HEK293 (cell line): ENCODE data around the gene NOS1AP.

Source experiments
- CTCF ChIA-PET: fragments of 350-600 bp; formaldehyde crosslinking; extraction: SDS; loops from one replicate; lab custom pipeline; 2021; ENCODE audit warnings: antibody characterized with exemption; lab: Yijun Ruan, JAX
- POLR2A ChIA-PET: fragments of 300-600 bp; formaldehyde crosslinking; extraction: SDS; loops from one replicate; lab custom pipeline; 2020; ENCODE audit warnings: antibody characterized with exemption, inconsistent platforms; lab: Yijun Ruan, JAX
- H3K27ac ChIP-seq: fragments of 200-500 bp; sonication (Bioruptor generic); 2 replicates; pipeline ENCODE4 v1.5.1; 2014; ENCODE audit warnings: low read depth, low read length, control low read depth, inconsistent platforms; ENCODE audit errors: extremely low read depth
- H3K36me3 ChIP-seq, 2 experiments: fragments of 200-500 bp in 1 of 2; sonication (Bioruptor generic) in 1 of 2; 1 replicate in 1 of 2; 2 replicates in 1 of 2; pipeline ENCODE4 v1.5.1; 2014 to 2017; ENCODE audit warnings: inconsistent platforms in 2 of 2, low read length in 2 of 2; ENCODE audit not compliant: control insufficient read depth in 2 of 2, insufficient read depth in 1 of 2
- H3K4me1 ChIP-seq: fragments of 200-500 bp; sonication (Bioruptor generic); 2 replicates; pipeline ENCODE4 v1.5.1; 2014; ENCODE audit warnings: mild to moderate bottlenecking, low read length, inconsistent platforms; ENCODE audit not compliant: control insufficient read depth, insufficient read depth
- H3K4me3 ChIP-seq: 2 replicates; pipeline ENCODE4 v1.5.1; 2011; ENCODE audit warnings: low read depth, mild to moderate bottlenecking, control low read depth, low read length, moderate library complexity
- H3K9me3 ChIP-seq: fragments of 200-500 bp; sonication (Bioruptor generic); 2 replicates; pipeline ENCODE4 v1.5.1; 2014; ENCODE audit warnings: low read depth, low read length, inconsistent platforms; ENCODE audit not compliant: control insufficient read depth, insufficient read depth
- EGR2 ChIP-seq: fragments of 450-650 bp; formaldehyde crosslinking; IDR thresholded peaks from 2 replicates; pipeline ENCODE4 v1.5.1; 2016; ENCODE audit warnings: low read depth, missing biosample characterization, missing genetic modification characterization
- GLI2 ChIP-seq: fragments of 450-650 bp; formaldehyde crosslinking; IDR thresholded peaks from 2 replicates; pipeline ENCODE4; 2017; ENCODE audit warnings: missing biosample characterization, missing genetic modification characterization, low read depth, borderline replicate concordance
- HOXA7 ChIP-seq: sonication (generic); formaldehyde crosslinking; IDR thresholded peaks from 2 replicates; pipeline ENCODE4 v1.8.1; 2022; ENCODE audit warnings: missing genetic modification reagents, borderline replicate concordance
- KLF10 ChIP-seq: fragments of 450-650 bp; IDR thresholded peaks from 2 replicates; pipeline ENCODE4 v1.5.1; 2018; ENCODE audit warnings: missing biosample characterization, mild to moderate bottlenecking, missing genetic modification characterization
- KLF7 ChIP-seq: fragments of 450-650 bp; formaldehyde crosslinking; IDR thresholded peaks from 2 replicates; pipeline ENCODE4 v1.5.1; 2016; ENCODE audit warnings: missing biosample characterization, missing genetic modification characterization, borderline replicate concordance
- MYNN ChIP-seq: fragments of 450-650 bp; formaldehyde crosslinking; IDR thresholded peaks from 2 replicates; pipeline ENCODE4 v1.5.1; 2016; ENCODE audit warnings: missing biosample characterization, missing genetic modification characterization, borderline replicate concordance
- PRDM6 ChIP-seq: fragments of 450-650 bp; formaldehyde crosslinking; IDR thresholded peaks from 2 replicates; pipeline ENCODE4 v1.5.1; 2017; ENCODE audit warnings: missing biosample characterization, missing genetic modification characterization
- REST ChIP-seq: fragments of 450-650 bp; formaldehyde crosslinking; IDR thresholded peaks from 2 replicates; pipeline ENCODE4 v1.5.1; 2016; ENCODE audit warnings: missing biosample characterization, missing genetic modification characterization
- ZBTB10 ChIP-seq: fragments of 450-650 bp; formaldehyde crosslinking; IDR thresholded peaks from 2 replicates; pipeline ENCODE4 v1.5.1; 2016; ENCODE audit warnings: missing biosample characterization, missing genetic modification characterization
- ZFP37 ChIP-seq: fragments of 450-650 bp; formaldehyde crosslinking; IDR thresholded peaks from 2 replicates; pipeline ENCODE4 v1.5.1; 2016; ENCODE audit warnings: missing biosample characterization, missing genetic modification characterization
- ZFP41 ChIP-seq: fragments of 450-650 bp; formaldehyde crosslinking; IDR thresholded peaks from 2 replicates; pipeline ENCODE4 v1.5.1; 2016; ENCODE audit warnings: missing biosample characterization, missing genetic modification characterization, borderline replicate concordance
- ZNF112 ChIP-seq: fragments of 450-650 bp; formaldehyde crosslinking; IDR thresholded peaks from 2 replicates; pipeline ENCODE4 v1.5.0; 2017; ENCODE audit warnings: missing biosample characterization, missing genetic modification characterization
- ZNF132 ChIP-seq: fragments of 450-650 bp; formaldehyde crosslinking; IDR thresholded peaks from 2 replicates; pipeline ENCODE4 v1.5.1; 2017; ENCODE audit warnings: missing biosample characterization, missing genetic modification characterization, borderline replicate concordance
- ZNF148 ChIP-seq: fragments of 450-650 bp; formaldehyde crosslinking; IDR thresholded peaks from 2 replicates; pipeline ENCODE4 v1.5.0; 2017; ENCODE audit warnings: missing biosample characterization, missing genetic modification characterization, borderline replicate concordance
- ZNF174 ChIP-seq: fragments of 450-650 bp; formaldehyde crosslinking; IDR thresholded peaks from 2 replicates; pipeline ENCODE4 v1.5.0; 2017; ENCODE audit warnings: missing biosample characterization, mild to moderate bottlenecking, missing genetic modification characterization
- ZNF223 ChIP-seq: fragments of 450-650 bp; formaldehyde crosslinking; IDR thresholded peaks from 2 replicates; pipeline ENCODE4 v1.5.1; 2016; ENCODE audit warnings: missing biosample characterization, missing genetic modification characterization
- ZNF23 ChIP-seq: fragments of 450-650 bp; formaldehyde crosslinking; IDR thresholded peaks from 2 replicates; pipeline ENCODE4 v1.5.1; 2016; ENCODE audit warnings: missing biosample characterization, missing genetic modification characterization, borderline replicate concordance
- ZNF596 ChIP-seq: fragments of 450-650 bp; IDR thresholded peaks from 2 replicates; pipeline ENCODE4 v1.5.0; 2018; ENCODE audit warnings: missing biosample characterization, mild to moderate bottlenecking, missing genetic modification characterization, moderate library complexity
- ZNF624 ChIP-seq: fragments of 450-650 bp; formaldehyde crosslinking; IDR thresholded peaks from 2 replicates; pipeline ENCODE4 v1.5.1; 2017; ENCODE audit warnings: missing biosample characterization, missing genetic modification characterization
- ZNF645 ChIP-seq: fragments of 450-650 bp; formaldehyde crosslinking; IDR thresholded peaks from 2 replicates; pipeline ENCODE4; 2016; ENCODE audit warnings: missing biosample characterization, missing genetic modification characterization
- ZNF776 ChIP-seq: fragments of 450-650 bp; formaldehyde crosslinking; IDR thresholded peaks from 2 replicates; pipeline ENCODE4 v1.5.0; 2017; ENCODE audit warnings: missing biosample characterization, missing genetic modification characterization, borderline replicate concordance
- ZNF792 ChIP-seq: fragments of 450-650 bp; formaldehyde crosslinking; IDR thresholded peaks from 2 replicates; pipeline ENCODE4 v1.5.1; 2016; ENCODE audit warnings: missing biosample characterization, missing genetic modification characterization
- ZSCAN16 ChIP-seq: fragments of 450-650 bp; formaldehyde crosslinking; IDR thresholded peaks from 2 replicates; pipeline ENCODE4 v1.5.1; 2016; ENCODE audit warnings: missing biosample characterization, missing genetic modification characterization
- ZSCAN23 ChIP-seq: fragments of 450-650 bp; formaldehyde crosslinking; IDR thresholded peaks from 2 replicates; pipeline ENCODE4 v1.5.1; 2016; ENCODE audit warnings: missing biosample characterization, missing genetic modification characterization

NOS1AP gene

GRCh38 chr1:162059721-162060120, 9.8 kb upstream of the NOS1AP start:
- H3K27ac ChIP-seq: no peak overlapping the region
- H3K4me1 ChIP-seq: peaks cover 14% of the 10 kb centered on the region
- H3K4me3 ChIP-seq: no peak overlapping the region
- CTCF ChIA-PET: interaction anchor here (0.6 to 1.4 kb wide), 2 partner anchors 218 to 295 kb away, joined by 3 to 4 read pairs; no protein-coding TSS in a partner anchor
- TF ChIP-seq ZNF645 (tag by site-specific recombination): no peak
- no peak for TF ChIP-seq ZNF596 (tag by site-specific recombination)
- no peak for TF ChIP-seq ZNF148 (tag by site-specific recombination)
- TF ChIP-seq ZSCAN16 (tag by site-specific recombination): no peak
- TF ChIP-seq ZNF112 (tag by site-specific recombination): no peak
- no peak for TF ChIP-seq REST (tag by site-specific recombination)
- TF ChIP-seq ZNF132 (tag by site-specific recombination): no peak
- TF ChIP-seq KLF10 (tag by site-specific recombination): no peak
- no peak for TF ChIP-seq ZNF792 (tag by site-specific recombination)
- TF ChIP-seq ZNF776 (tag by site-specific recombination): no peak
- no peak for TF ChIP-seq ZNF624 (tag by site-specific recombination)
- no peak for TF ChIP-seq ZFP37
- no peak for TF ChIP-seq MYNN (tag by site-specific recombination)
- TF ChIP-seq ZNF23: no peak
- no peak for TF ChIP-seq ZSCAN23 (tag by site-specific recombination)
- H3K9me3 ChIP-seq: no peaks in the 10 kb centered on the region
- no peaks in the 10 kb centered on the region for H3K36me3 ChIP-seq
- POLR2A ChIA-PET: no interaction called here

- ChIA-PET CTCF (interaction anchor here (1.4 kb wide), 1 partner anchor 217 kb away, joined by 4 read pairs; no protein-coding TSS in a partner anchor), POLR2A (no interaction called here)
- Histone ChIP-seq H3K4me1 (peaks cover 14% of the 10 kb centered on the region), H3K4me3 (no peak overlapping the region), H3K27ac (no peak overlapping the region), H3K36me3 (no peaks in the 10 kb centered on the region), H3K9me3 (no peaks in the 10 kb centered on the region)
- TF ChIP-seq ZBTB10 (tag by site-specific recombination): no peak
- no peak for TF ChIP-seq ZFP41 (tag by site-specific recombination)
- no peak for TF ChIP-seq HOXA7 (CRISPR knock-in tag)
- TF ChIP-seq ZNF174 (tag by site-specific recombination): no peak
- TF ChIP-seq KLF7 (tag by site-specific recombination): no peak
- no peak for TF ChIP-seq PRDM6 (tag by site-specific recombination)
- TF ChIP-seq EGR2: peak; percentile 68; the same call in 1 of the 2 replicates
- TF ChIP-seq ZNF223 (tag by site-specific recombination): no peak
- TF ChIP-seq GLI2 (tag by site-specific recombination): no peak
Measured at GRCh38 chr1:162060314-162060713, 9.2 kb upstream of the NOS1AP start.
